Endodermal cell (in vitro differentiated cells): ENCODE data around the gene RNF225. TPM values are rescaled to one million over a fixed set of nuclear protein-coding genes. Genes with fewer than 3 reads are reported as not detected.

Source experiments
- DNase-seq: peaks from one replicate; pipeline ENCODE4 v3.0.0-alpha.2; 2017
- H3K27ac ChIP-seq: 2 replicates; pipeline ENCODE4 v1.5.1; 2013; ENCODE audit warnings: mild to moderate bottlenecking, low read depth, low read length, moderate library complexity
- H3K27me3 ChIP-seq: 2 replicates; pipeline ENCODE4 v1.6.1; 2013; ENCODE audit warnings: mild to moderate bottlenecking, low read length, moderate library complexity; ENCODE audit not compliant: insufficient read depth, control insufficient read depth, poor library complexity, severe bottlenecking
- H3K36me3 ChIP-seq: 2 replicates; pipeline ENCODE4 v1.7.0; 2013; ENCODE audit warnings: mild to moderate bottlenecking, low read length, moderate library complexity; ENCODE audit not compliant: control insufficient read depth, insufficient read depth
- H3K4me1 ChIP-seq: one replicate; pipeline ENCODE4 v1.7.0; 2013; ENCODE audit warnings: low read length; ENCODE audit not compliant: control insufficient read depth, insufficient read depth
- H3K4me3 ChIP-seq: 2 replicates; pipeline ENCODE4 v1.5.1; 2013; ENCODE audit warnings: mild to moderate bottlenecking, low read length, moderate library complexity
- H3K9ac ChIP-seq: 2 replicates; pipeline ENCODE4 v1.6.1; 2013; ENCODE audit warnings: mild to moderate bottlenecking, low read length, moderate library complexity; ENCODE audit not compliant: poor library complexity, severe bottlenecking; ENCODE audit errors: extremely low read depth
- H3K9me3 ChIP-seq: 2 replicates; pipeline ENCODE4 v1.6.1; 2013; ENCODE audit warnings: mild to moderate bottlenecking, low read length, moderate library complexity; ENCODE audit not compliant: control insufficient read depth
- H3K27ac Mint-ChIP-seq: 2 replicates; pipeline ENCODE4 v1.8.0; 2020; ENCODE audit warnings: mixed read lengths
- H3K27me3 Mint-ChIP-seq: 2 replicates; pipeline ENCODE4 v1.8.0; 2021; ENCODE audit warnings: mild to moderate bottlenecking, mixed read lengths; ENCODE audit not compliant: insufficient read depth
- H3K36me3 Mint-ChIP-seq: 2 replicates; pipeline ENCODE4 v1.8.0; 2020; ENCODE audit warnings: low read depth, mixed read lengths
- H3K4me1 Mint-ChIP-seq: 2 replicates; pipeline ENCODE4 v1.8.0; 2020; ENCODE audit warnings: mixed read lengths
- H3K4me3 Mint-ChIP-seq: 2 replicates; pipeline ENCODE4 v1.8.0; 2020; ENCODE audit warnings: mild to moderate bottlenecking, moderate library complexity, mixed read lengths
- H3K9me3 Mint-ChIP-seq: 2 replicates; pipeline ENCODE4 v1.8.0; 2020; ENCODE audit warnings: mild to moderate bottlenecking, mixed read lengths
- WGBS, 2 experiments: methylation state at CpG; one replicate each; pipeline versions ENCODE4 v1.1.5 to v1.1.7; 2013; ENCODE audit warnings: missing lambda C conversion rate in 2 of 2, mixed read lengths in 1 of 2; ENCODE audit not compliant: insufficient coverage in 1 of 2, insufficient read length in 1 of 2; 5-methylcytosine and 5-hydroxymethylcytosine counted together
- total RNA-seq, 2 donors: library from RNA; stranded (reverse); fragmentation: NEBNext Ultra II Directional in 1 of 2; extraction: Animal tissue kit (Norgen Biotek cat#: 25700) in 1 of 2; gene quantifications; 2 replicates in 1 of 2; 3 replicates in 1 of 2; pipeline ENCODE4 v1.2.1, GENCODE V29; 2021
- TF ChIP-seq, protein P1 (sequence below): fragments of 200-600 bp; sonication (generic); conservative IDR thresholded peaks from 2 replicates; pipeline ENCODE4 v1.5.0; 2021; ENCODE audit warnings: antibody characterized with exemption, mild to moderate bottlenecking

RNF225 gene
- total RNA-seq, 2 donors from 2014 or later, result 0.82 to 0.92 TPM

DNA sequence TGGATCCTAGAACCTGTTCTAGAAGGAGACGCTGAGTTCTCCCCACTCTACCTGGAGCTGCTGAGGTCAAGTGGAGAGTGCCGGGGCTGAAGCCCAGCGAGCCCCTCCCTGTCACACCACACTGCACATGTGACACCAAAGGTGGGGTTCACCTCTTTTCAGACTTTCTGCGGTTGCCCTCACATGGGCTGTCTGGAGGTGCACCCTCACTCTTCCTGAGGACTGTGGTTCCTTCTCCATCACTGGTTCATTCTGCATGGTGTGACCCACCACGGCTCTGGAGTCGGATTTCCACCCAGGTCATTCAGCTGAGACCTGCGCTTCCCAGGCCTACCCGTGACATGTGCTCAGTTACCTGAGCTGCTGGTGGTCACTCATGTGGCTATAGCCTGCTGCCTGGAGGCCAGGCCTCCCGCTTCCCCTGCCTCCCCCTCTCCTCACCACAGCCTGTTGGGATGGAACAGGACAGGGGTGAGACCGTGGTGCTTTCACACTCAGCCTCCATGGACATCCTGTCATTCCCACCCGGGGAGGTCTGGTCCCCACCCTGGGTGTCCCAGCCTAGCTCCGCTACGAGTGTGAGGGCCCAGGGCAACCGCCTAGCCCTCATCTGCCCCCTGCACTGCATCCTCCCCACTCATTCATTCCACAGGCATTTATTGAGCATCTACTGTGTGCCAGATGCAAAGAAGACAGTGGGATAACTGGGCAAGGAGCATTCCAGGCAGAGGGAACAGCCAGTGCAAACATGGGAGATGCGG lies 41.6 kb upstream of the RNF225 start:
- Histone ChIP-seq H3K9me3 (no peaks in the 10 kb centered on the region), H3K27ac (no peak overlapping the region), H3K4me1 (no peaks in the 10 kb centered on the region), H3K9ac (no peak overlapping the region), H3K4me3 (no peak overlapping the region), H3K27me3 (no peaks in the 10 kb centered on the region), H3K36me3 (no peaks in the 10 kb centered on the region)
- peaks cover 37% of the 10 kb centered on the region for H3K27me3 Mint-ChIP-seq
- H3K9me3 Mint-ChIP-seq, result no peaks in the 10 kb centered on the region
- H3K27ac Mint-ChIP-seq, result no peak overlapping the region
- no peaks in the 10 kb centered on the region for H3K4me1 Mint-ChIP-seq
- no peak for DNase-seq
- TF ChIP-seq, protein P1, sequence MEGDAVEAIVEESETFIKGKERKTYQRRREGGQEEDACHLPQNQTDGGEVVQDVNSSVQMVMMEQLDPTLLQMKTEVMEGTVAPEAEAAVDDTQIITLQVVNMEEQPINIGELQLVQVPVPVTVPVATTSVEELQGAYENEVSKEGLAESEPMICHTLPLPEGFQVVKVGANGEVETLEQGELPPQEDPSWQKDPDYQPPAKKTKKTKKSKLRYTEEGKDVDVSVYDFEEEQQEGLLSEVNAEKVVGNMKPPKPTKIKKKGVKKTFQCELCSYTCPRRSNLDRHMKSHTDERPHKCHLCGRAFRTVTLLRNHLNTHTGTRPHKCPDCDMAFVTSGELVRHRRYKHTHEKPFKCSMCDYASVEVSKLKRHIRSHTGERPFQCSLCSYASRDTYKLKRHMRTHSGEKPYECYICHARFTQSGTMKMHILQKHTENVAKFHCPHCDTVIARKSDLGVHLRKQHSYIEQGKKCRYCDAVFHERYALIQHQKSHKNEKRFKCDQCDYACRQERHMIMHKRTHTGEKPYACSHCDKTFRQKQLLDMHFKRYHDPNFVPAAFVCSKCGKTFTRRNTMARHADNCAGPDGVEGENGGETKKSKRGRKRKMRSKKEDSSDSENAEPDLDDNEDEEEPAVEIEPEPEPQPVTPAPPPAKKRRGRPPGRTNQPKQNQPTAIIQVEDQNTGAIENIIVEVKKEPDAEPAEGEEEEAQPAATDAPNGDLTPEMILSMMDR, result no peak
- H3K36me3 Mint-ChIP-seq, result no peaks in the 10 kb centered on the region
- H3K4me3 Mint-ChIP-seq, result no peak overlapping the region
- 93 to 97% methylated on average over 12 to 15 of the region's 15 CpGs for WGBS, 2 experiments

DNA sequence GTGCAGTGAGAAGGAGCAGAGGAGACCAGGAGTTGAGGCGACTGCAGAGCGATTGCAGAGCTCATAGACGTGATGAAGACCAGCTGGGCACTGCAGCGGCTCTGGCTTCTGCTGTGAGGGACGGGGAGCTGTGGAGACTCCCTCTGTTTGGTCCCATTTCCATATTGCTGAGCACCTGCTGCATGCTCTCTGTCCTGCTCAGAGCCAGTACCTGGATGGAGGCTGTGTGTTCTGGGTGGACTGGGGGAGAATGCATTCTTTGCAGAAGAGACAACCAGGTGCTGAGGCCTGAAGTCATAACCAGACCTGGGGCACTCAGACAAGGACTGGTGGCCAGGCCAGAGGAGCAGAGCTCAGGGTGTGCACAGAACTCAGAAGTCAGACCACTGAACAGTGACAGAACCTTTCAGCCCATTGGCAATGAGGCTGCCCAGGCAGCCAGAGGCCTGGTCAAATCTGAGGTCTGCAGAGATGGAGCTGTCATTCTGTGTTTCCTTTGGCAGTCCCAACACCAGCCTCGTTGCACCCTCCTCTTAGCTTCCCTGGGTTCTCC lies 40.9 kb upstream of the RNF225 start:
- Mint-ChIP-seq H3K4me3 (no peak overlapping the region), H3K27ac (no peak overlapping the region), H3K9me3 (no peaks in the 10 kb centered on the region), H3K27me3 (peaks cover 31% of the 10 kb centered on the region), H3K36me3 (no peaks in the 10 kb centered on the region), H3K4me1 (no peaks in the 10 kb centered on the region)
- H3K4me3 ChIP-seq, result no peak overlapping the region
- H3K4me1 ChIP-seq, result no peaks in the 10 kb centered on the region
- H3K27ac ChIP-seq, result no peak overlapping the region
- no peaks in the 10 kb centered on the region for H3K36me3 ChIP-seq
- H3K27me3 ChIP-seq, result no peaks in the 10 kb centered on the region
- no peak for DNase-seq
- TF ChIP-seq, protein P1, result no peak
- no peaks in the 10 kb centered on the region for H3K9me3 ChIP-seq
- no peak overlapping the region for H3K9ac ChIP-seq
- 90 to 93% methylated on average over 5 to 6 of the region's 6 CpGs for WGBS, 2 experiments

DNA sequence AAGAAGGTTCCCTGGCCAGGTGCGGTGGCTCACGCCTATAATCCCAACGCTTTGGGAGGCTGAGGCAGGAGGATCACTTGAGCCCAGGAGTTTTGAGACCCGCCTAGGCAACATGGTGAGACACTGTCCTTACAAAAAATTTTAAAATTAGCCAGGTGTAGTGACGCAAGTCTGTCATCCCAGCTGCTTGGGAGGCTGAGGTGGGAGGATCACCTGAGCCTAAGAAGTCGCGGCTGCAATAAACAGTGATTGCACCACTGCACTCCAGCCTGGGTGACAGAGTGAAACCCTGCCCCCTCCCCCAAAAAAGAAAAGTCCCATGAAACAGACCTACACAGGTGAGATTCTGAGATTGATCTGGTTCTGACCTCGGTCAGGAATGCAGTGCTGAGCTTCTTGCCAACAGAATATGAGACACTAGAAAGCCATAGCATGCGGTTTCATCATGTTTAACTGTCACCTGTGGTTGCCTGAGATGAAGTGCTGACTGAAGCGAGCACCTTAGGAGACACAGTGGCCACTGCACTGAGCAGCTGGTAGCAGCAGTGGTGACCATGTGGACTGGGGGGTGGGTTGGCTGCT lies 40.1 kb upstream of the RNF225 start:
- Mint-ChIP-seq H3K4me3 (no peak overlapping the region), H3K27me3 (peaks cover 23% of the 10 kb centered on the region), H3K9me3 (no peaks in the 10 kb centered on the region), H3K36me3 (no peaks in the 10 kb centered on the region), H3K27ac (no peak overlapping the region), H3K4me1 (no peaks in the 10 kb centered on the region)
- Histone ChIP-seq H3K27ac (no peak overlapping the region), H3K27me3 (no peaks in the 10 kb centered on the region), H3K4me1 (no peaks in the 10 kb centered on the region), H3K9ac (no peak overlapping the region), H3K4me3 (no peak overlapping the region), H3K36me3 (no peaks in the 10 kb centered on the region), H3K9me3 (no peaks in the 10 kb centered on the region)
- DNase-seq, result no peak
- 88 to 96% methylated on average over 7 to 10 of the region's 10 CpGs for WGBS, 2 experiments
- TF ChIP-seq, protein P1, result no peak
